NOMO-1 treated with dmso at 0.1 percent for 144 hours (cell line): ENCODE results near the gene PIGBOS1.
"Not testable (repeated sequence)": the region's sequence is repeated elsewhere in the genome, so short reads cannot be mapped to it uniquely, and the experiment has no call there.

Experiments used
- DNase-seq: peaks from one replicate; lab custom pipeline; 2025; ENCODE audit not compliant: unreplicated experiment; lab: John Stamatoyannopoulos, UW

Gene PIGBOS1

GRCh38 chr15:55297315-55297714, 21.6 kb downstream of the PIGBOS1 start:
- DNase-seq: no peak

- DNase-seq: peak; percentile 63
Observed at GRCh38 chr15:55290528-55291057, 28.3 kb downstream of the PIGBOS1 start.

- DNase-seq: peak; percentile 74
Observed at GRCh38 chr15:55289746-55290527, 29.0 kb downstream of the PIGBOS1 start, which contains the start of gene RAB27A. Gene RAB27A, minus strand, starts transcription at chr15:55289813. Its CDS starts 54,879 bp downstream, at chr15:55234934.

GRCh38 chr15:55289011-55289745, 29.7 kb downstream of the PIGBOS1 start:
- DNase-seq: no peak

- no peak for DNase-seq
Observed at GRCh38 chr15:55288006-55288717, 30.8 kb downstream of the PIGBOS1 start.

GRCh38 chr15:55286442-55287189, 32.3 kb downstream of the PIGBOS1 start:
- DNase-seq: not testable (repeated sequence)

- no peak for DNase-seq
Observed at GRCh38 chr15:55284426-55284825, 34.5 kb downstream of the PIGBOS1 start.

GRCh38 chr15:55283379-55284147, 35.4 kb downstream of the PIGBOS1 start:
- DNase-seq: no peak

GRCh38 chr15:55282284-55282833, 36.6 kb downstream of the PIGBOS1 start:
- peak; percentile 43 for DNase-seq

GRCh38 chr15:55281517-55282228, 37.2 kb downstream of the PIGBOS1 start:
- no peak for DNase-seq

GRCh38 chr15:55280589-55280988, 38.3 kb downstream of the PIGBOS1 start:
- DNase-seq: not testable (repeated sequence)

GRCh38 chr15:55279746-55280351, 39.1 kb downstream of the PIGBOS1 start:
- DNase-seq: no peak

GRCh38 chr15:55279100-55279745, 39.7 kb downstream of the PIGBOS1 start:
- no peak for DNase-seq

- no peak for DNase-seq
Observed at GRCh38 chr15:55277715-55278114, 41.2 kb downstream of the PIGBOS1 start.

- DNase-seq: peak; percentile 92
Observed at GRCh38 chr15:55277116-55277564, 41.8 kb downstream of the PIGBOS1 start.

- DNase-seq: no peak
Observed at GRCh38 chr15:55276324-55276723, 42.6 kb downstream of the PIGBOS1 start.

- no peak for DNase-seq
Observed at GRCh38 chr15:55270291-55270690, 48.6 kb downstream of the PIGBOS1 start.

- no peak for DNase-seq
Observed at GRCh38 chr15:55268176-55268695, 50.7 kb downstream of the PIGBOS1 start.
